ENCODE results near the gene OPN1MW3.
A peak's percentile ranks its signal among the peaks of the same experiment; 100 is the strongest.

Gene OPN1MW3

DNA sequence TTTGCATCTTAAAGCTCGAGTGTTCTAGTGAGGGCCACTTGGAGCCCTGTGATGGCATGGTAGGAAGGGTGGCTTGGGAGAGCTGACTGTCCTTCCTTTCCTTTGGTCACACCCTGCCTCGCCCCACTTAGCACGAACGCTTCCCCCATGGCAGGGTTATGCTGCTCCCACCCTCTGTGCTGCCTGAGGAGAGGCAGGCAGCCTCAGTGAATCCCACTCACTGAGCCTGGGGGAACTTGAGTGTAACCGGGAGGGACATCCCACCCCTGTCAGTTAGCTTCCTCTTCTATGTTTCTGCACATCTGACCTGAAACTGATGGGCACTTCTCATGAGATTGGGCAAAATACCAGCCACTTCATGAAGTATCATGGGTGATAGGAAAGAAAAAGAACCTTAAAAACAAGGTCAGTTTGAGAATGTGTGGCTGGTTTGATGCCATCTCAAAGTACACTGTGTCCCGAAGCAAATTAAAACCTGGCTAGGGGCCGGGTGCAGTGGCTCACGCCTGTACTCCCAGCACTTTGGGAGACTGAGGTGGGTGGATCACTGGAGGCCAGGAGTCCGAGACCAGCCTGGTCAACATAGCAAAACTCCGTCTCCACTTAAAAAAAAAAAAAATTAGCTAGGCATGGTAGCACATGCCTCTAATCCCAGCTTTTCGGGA lies 48.3 kb downstream of the OPN1MW3 start:
- Histone ChIP-seq H3K27me3 (no peaks in the 10 kb centered on the region), H3K9me3 (no peaks in the 10 kb centered on the region), H3K4me1 (ENCODE audit: control insufficient read depth in 1 of 2, insufficient read depth in 1 of 2, low read depth in 1 of 2, low read length in 1 of 2) (peaks cover 50 to 59% of the 10 kb centered on the region in 2 experiments), H3K36me3 (no peaks in the 10 kb centered on the region), H3K27ac (peak overlapping the region; percentile 74), H3K4me3 (ENCODE audit: low read depth in 1 of 2, low read length in 1 of 2) (no peak overlapping the region)
- TF ChIP-seq, protein P1, sequence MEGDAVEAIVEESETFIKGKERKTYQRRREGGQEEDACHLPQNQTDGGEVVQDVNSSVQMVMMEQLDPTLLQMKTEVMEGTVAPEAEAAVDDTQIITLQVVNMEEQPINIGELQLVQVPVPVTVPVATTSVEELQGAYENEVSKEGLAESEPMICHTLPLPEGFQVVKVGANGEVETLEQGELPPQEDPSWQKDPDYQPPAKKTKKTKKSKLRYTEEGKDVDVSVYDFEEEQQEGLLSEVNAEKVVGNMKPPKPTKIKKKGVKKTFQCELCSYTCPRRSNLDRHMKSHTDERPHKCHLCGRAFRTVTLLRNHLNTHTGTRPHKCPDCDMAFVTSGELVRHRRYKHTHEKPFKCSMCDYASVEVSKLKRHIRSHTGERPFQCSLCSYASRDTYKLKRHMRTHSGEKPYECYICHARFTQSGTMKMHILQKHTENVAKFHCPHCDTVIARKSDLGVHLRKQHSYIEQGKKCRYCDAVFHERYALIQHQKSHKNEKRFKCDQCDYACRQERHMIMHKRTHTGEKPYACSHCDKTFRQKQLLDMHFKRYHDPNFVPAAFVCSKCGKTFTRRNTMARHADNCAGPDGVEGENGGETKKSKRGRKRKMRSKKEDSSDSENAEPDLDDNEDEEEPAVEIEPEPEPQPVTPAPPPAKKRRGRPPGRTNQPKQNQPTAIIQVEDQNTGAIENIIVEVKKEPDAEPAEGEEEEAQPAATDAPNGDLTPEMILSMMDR (IDR thresholded peaks at IDR 0.05): no peak

DNA sequence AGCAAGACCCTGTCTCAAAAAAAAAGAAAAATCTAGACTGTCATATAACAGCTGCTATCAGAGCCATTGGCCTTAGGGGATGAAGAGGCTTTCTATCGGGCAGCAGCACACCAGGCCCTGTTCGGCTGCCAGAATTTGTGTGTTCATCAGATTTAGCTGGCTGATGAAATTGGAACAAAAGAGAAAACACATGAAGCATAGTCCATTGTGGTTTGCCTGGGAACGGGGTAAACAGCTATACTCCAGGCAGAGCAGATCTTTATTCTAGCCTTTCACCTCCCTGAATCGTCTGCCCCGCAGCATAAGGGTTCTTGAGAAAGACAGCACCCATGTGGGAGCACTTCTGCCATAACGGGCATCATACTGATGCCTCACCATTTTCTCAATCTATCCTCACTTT lies 49.8 kb downstream of the OPN1MW3 start:
- H3K27me3 ChIP-seq: no peaks in the 10 kb centered on the region
- no peaks in the 10 kb centered on the region for H3K9me3 ChIP-seq
- H3K27ac ChIP-seq: peak overlapping the region; percentile 92
- peaks cover 45 to 51% of the 10 kb centered on the region in 2 experiments for H3K4me1 ChIP-seq (ENCODE audit: control insufficient read depth in 1 of 2, insufficient read depth in 1 of 2, low read depth in 1 of 2, low read length in 1 of 2)
- TF ChIP-seq, protein P1 (IDR thresholded peaks at IDR 0.05): no peak
- no peaks in the 10 kb centered on the region for H3K36me3 ChIP-seq
- no peak overlapping the region for H3K4me3 ChIP-seq (ENCODE audit: low read depth in 1 of 2, low read length in 1 of 2)

DNA sequence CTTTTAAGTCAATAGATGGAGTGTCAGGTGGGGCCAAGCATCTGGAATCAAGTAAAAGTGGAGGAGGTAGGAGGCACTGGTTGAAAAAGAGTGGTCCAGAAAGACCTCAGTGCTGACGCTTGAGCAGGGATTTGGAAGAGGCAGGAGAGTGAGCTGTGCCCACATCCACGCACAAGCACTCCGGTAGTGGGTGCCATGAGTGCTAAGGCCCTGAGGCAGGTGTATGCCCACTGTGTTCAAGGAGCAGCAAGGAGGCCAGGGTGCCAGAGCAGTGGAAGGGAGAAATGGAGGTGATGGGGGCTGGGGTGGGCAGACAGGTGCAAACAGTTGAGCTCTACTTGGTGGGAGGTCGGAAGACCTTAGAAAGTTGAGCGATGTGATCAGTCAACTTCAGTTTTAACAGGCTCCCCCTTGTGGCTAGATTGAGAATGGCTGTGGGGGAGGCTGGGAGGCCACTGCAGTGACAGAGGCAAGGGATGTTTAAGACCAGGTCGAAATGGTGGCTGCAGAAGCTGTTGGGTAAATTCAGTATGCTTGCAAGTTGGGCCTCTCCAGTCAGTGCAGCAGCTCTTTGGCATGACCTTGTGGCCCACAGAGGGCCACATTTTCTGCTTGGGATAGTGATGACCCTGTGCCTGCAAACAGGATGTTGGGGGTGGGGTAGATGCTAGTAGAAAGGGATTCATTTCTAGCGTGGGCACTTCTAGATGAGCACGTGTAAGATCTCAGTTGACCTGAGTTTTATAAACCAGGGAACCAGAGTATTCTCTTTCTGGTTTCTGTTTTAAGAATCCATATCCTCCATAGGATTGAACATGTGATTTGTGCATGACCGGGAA lies 50.9 kb downstream of the OPN1MW3 start:
- Histone ChIP-seq H3K27me3 (no peaks in the 10 kb centered on the region), H3K9me3 (no peaks in the 10 kb centered on the region), H3K27ac (peak overlapping the region; percentile 92), H3K36me3 (no peaks in the 10 kb centered on the region), H3K4me1 (ENCODE audit: control insufficient read depth in 1 of 2, insufficient read depth in 1 of 2, low read depth in 1 of 2, low read length in 1 of 2) (peaks cover 45 to 48% of the 10 kb centered on the region in 2 experiments), H3K4me3 (ENCODE audit: low read depth in 1 of 2, low read length in 1 of 2) (no peak overlapping the region)
- TF ChIP-seq, protein P1 (IDR thresholded peaks at IDR 0.05): peak; percentile 81

DNA sequence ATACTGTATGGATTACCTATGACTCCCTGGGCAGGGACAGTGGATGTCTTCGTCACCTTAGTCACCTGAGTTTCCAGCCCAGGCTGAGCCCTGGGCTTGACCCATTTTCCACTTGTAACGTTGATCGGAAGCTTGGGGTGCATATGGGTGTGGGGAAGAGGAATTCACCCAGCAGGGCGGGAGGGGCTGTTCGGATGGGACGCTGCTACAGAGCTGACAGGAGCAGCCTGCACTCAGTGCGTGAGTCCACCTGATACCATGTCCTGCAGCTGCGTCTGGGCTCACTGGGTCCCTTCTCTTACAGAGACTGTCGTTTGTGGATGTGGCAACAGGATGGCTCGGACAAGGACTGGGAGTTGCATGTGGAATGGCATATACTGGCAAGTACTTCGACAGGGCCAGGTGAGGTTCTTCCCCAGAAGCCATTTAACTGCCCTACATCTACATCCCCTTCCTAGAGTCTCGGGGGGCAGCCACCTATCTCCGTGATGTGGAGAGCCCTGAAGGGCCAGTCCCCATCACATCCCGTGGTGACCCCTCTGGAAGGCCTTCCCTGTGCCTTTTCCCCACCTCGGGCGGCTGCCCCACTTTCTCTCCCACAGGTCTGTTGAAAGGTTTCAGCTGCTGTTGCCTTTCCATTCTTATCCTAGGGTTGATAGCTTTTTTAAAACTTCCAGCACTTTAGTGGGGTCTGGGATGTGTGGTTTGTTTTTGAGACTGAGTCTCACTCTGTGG lies 51.8 kb downstream of the OPN1MW3 start:
- H3K9me3 ChIP-seq: no peaks in the 10 kb centered on the region
- no peaks in the 10 kb centered on the region for H3K36me3 ChIP-seq
- peaks cover 42 to 45% of the 10 kb centered on the region in 2 experiments for H3K4me1 ChIP-seq (ENCODE audit: control insufficient read depth in 1 of 2, insufficient read depth in 1 of 2, low read depth in 1 of 2, low read length in 1 of 2)
- TF ChIP-seq, protein P1 (IDR thresholded peaks at IDR 0.05): no peak
- H3K27me3 ChIP-seq: no peaks in the 10 kb centered on the region
- no peak overlapping the region for H3K4me3 ChIP-seq (ENCODE audit: low read depth in 1 of 2, low read length in 1 of 2)
- H3K27ac ChIP-seq: peak overlapping the region; percentile 92

DNA sequence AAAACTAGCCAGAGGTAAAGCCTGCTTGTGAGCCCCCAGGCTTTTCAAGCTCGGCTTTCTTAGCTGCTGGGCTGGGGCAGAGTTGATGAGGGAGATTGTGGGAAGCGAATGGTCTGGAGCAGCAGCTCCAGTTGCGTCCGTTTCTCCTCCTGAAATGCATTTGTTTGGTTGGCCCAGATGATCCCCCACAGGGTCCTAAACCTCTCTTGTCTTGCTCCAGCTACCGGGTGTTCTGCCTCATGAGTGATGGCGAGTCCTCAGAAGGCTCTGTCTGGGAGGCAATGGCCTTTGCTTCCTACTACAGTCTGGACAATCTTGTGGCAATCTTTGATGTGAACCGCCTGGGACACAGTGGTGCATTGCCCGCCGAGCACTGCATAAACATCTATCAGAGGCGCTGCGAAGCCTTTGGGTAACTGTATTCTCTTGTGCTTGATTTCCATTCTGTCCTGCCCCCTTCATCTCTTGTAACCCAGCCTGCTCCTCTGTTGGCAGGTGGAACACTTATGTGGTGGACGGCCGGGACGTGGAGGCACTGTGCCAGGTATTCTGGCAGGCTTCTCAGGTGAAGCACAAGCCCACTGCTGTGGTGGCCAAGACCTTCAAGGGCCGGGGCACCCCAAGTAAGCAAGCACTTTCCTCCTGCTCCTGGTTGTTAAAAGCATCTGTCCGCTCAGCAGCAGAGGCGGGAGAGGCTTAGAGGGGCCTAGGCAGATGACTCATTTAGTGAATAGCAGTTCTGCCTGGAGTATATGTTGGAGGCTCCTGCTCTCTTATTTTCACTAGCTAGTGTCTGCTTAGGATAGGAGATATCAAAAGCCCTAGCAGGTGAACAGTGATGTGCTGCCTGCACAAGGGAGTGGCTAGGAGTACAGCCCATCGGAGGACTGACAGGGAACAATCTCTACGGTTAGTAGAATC lies 53.5 kb downstream of the OPN1MW3 start:
- no peaks in the 10 kb centered on the region for H3K36me3 ChIP-seq
- TF ChIP-seq, protein P1 (IDR thresholded peaks at IDR 0.05): no peak

More for the DNA sequence above, 53.5 kb downstream of the OPN1MW3 start:
- Histone ChIP-seq H3K9me3 (no peaks in the 10 kb centered on the region), H3K27me3 (no peaks in the 10 kb centered on the region), H3K4me1 (ENCODE audit: control insufficient read depth in 1 of 2, insufficient read depth in 1 of 2, low read depth in 1 of 2, low read length in 1 of 2) (peaks cover 30 to 35% of the 10 kb centered on the region in 2 experiments), H3K27ac (peak overlapping the region; percentile 92), H3K4me3 (ENCODE audit: low read depth in 1 of 2, low read length in 1 of 2) (no peak overlapping the region)
